ENCODE measurements around the gene DOCK2. TPM values are rescaled to one million over a fixed set of nuclear protein-coding genes. Genes with fewer than 3 reads are reported as not detected.

The DOCK2 gene
- total and polyA plus RNA-seq, 2 donors (not counting 1 experiment from before 2014, with no cell fraction given) = 112 to 330 TPM

DNA sequence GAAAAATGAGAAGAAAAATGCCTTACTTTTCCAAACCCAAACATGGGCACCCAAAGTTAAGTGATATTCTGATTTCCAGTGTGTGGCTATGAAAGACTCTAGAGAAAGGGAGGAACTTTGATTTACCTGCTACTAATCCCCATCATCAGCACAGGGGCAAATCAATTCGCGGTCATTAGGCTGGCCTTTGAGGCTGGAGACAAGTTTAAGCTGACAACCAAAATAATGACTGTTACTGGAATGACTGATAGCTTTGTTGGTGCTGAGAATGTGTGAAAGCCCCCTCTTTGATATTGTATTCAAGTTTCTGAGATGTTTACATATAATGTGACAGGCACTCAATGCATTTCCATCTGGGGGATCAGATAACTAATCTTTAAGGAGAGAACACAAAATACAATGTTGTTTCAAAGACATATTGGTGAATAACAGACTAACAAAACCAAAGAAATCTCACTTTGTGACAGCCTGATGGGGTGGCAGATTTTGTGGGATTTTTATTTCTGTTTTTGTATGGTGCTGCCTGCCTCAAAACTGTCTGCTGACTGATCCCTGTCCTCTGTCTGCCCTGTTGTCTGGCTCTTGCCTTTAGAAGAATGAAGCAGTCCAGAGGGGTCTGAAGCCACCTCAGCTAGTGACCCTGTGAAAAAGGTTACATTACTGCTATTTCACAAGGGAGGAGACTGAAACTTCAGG lies 355.9 kb downstream of the DOCK2 start:
- Mint-ChIP-seq H3K4me1 (peaks cover 3% of the 10 kb centered on the region), H3K4me3 (no peak overlapping the region), H3K9me3 (ENCODE audit: insufficient read depth) (no peaks in the 10 kb centered on the region), H3K27me3 (no peaks in the 10 kb centered on the region), H3K27ac (no peak overlapping the region)
- H3K27ac ChIP-seq (ENCODE audit: low read length in 2 of 2) = no peak overlapping the region
- H2AFZ ChIP-seq (ENCODE audit: insufficient read depth, low read depth, low read length, poor library complexity, severe bottlenecking) = no peak overlapping the region
- no peaks in the 10 kb centered on the region for H3K9me3 ChIP-seq (ENCODE audit: control extremely low read depth in 1 of 3, control insufficient read depth in 2 of 3, insufficient read depth in 1 of 3, low read length in 2 of 3)
- no peak overlapping the region for H3K4me3 ChIP-seq (ENCODE audit: control extremely low read depth in 1 of 5, extremely low read depth in 1 of 5, insufficient read depth in 1 of 5, low read depth in 2 of 5, low read length in 4 of 5)
- intact Hi-C loops (cut with micrococcal nuclease) = no loop called here
- TF ChIP-seq, protein P1, sequence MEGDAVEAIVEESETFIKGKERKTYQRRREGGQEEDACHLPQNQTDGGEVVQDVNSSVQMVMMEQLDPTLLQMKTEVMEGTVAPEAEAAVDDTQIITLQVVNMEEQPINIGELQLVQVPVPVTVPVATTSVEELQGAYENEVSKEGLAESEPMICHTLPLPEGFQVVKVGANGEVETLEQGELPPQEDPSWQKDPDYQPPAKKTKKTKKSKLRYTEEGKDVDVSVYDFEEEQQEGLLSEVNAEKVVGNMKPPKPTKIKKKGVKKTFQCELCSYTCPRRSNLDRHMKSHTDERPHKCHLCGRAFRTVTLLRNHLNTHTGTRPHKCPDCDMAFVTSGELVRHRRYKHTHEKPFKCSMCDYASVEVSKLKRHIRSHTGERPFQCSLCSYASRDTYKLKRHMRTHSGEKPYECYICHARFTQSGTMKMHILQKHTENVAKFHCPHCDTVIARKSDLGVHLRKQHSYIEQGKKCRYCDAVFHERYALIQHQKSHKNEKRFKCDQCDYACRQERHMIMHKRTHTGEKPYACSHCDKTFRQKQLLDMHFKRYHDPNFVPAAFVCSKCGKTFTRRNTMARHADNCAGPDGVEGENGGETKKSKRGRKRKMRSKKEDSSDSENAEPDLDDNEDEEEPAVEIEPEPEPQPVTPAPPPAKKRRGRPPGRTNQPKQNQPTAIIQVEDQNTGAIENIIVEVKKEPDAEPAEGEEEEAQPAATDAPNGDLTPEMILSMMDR (IDR thresholded peaks at IDR 0.05) = no peak
- no peak for TF ChIP-seq EZH2 (IDR thresholded peaks at IDR 0.05; ENCODE audit: borderline replicate concordance, insufficient read depth, low read depth, low read length, poor library complexity, severe bottlenecking)
- POLR2A ChIA-PET = no interaction called here
- CTCF ChIA-PET = no interaction called here
- H3K9ac ChIP-seq (ENCODE audit: low read length) = no peak overlapping the region
- no peaks in the 10 kb centered on the region for H3K27me3 ChIP-seq (replicated peaks in 1 of 4; ENCODE audit: control extremely low read depth in 1 of 4, control insufficient read depth in 3 of 4, insufficient read depth in 4 of 4, low read length in 3 of 4)
- WGBS (ENCODE audit: insufficient coverage) = no CpG with 5 or more reads among the region's 2 CpGs
- H3K79me2 ChIP-seq (ENCODE audit: control insufficient read depth, insufficient read depth, low read length) = no peaks in the 10 kb centered on the region
- DNase-seq (no peak), ATAC-seq (ENCODE audit: low read depth) (no peak)
- H4K20me1 ChIP-seq (ENCODE audit: control insufficient read depth, insufficient read depth, low read length, poor library complexity, severe bottlenecking) = no peaks in the 10 kb centered on the region
- H3K4me2 ChIP-seq (replicated peaks; ENCODE audit: low read depth, low read length, poor library complexity, severe bottlenecking) = no peak overlapping the region
- H3K4me1 ChIP-seq (ENCODE audit: control insufficient read depth in 2 of 2, insufficient read depth in 2 of 2, low read length in 2 of 2) = no peaks in the 10 kb centered on the region
- peaks cover 0 to 73% of the 10 kb centered on the region in 2 experiments for H3K36me3 ChIP-seq (replicated peaks in 1 of 2; ENCODE audit: control extremely low read depth in 1 of 2, control insufficient read depth in 1 of 2, extremely low read depth in 1 of 2, insufficient read depth in 2 of 2, low read length in 1 of 2)

DNA sequence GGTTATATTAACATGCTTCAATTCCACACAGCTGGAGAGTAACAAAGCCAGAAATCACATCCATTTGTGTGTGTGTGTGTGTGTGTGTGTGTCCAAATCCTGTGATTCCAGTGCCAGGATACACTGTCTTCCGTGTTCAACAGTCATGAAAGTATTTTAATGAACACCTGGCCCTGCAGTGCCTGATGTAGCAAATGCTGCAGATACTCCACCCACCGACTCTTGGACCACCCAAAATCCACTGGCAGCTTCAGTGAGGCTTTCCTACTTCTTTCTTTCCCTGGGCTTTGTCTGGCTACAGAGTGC lies 356.4 kb downstream of the DOCK2 start:
- Histone ChIP-seq H3K27ac (ENCODE audit: low read length in 2 of 2) (no peak overlapping the region), H3K36me3 (replicated peaks in 1 of 2; ENCODE audit: control extremely low read depth in 1 of 2, control insufficient read depth in 1 of 2, extremely low read depth in 1 of 2, insufficient read depth in 2 of 2, low read length in 1 of 2) (peaks cover 0 to 78% of the 10 kb centered on the region in 2 experiments), H3K9me3 (ENCODE audit: control extremely low read depth in 1 of 3, control insufficient read depth in 2 of 3, insufficient read depth in 1 of 3, low read length in 2 of 3) (no peaks in the 10 kb centered on the region), H3K4me3 (ENCODE audit: control extremely low read depth in 1 of 5, extremely low read depth in 1 of 5, insufficient read depth in 1 of 5, low read depth in 2 of 5, low read length in 4 of 5) (no peak overlapping the region), H3K27me3 (replicated peaks in 1 of 4; ENCODE audit: control extremely low read depth in 1 of 4, control insufficient read depth in 3 of 4, insufficient read depth in 4 of 4, low read length in 3 of 4) (no peaks in the 10 kb centered on the region), H3K4me1 (ENCODE audit: control insufficient read depth in 2 of 2, insufficient read depth in 2 of 2, low read length in 2 of 2) (no peaks in the 10 kb centered on the region), H3K9ac (ENCODE audit: low read length) (no peak overlapping the region), H2AFZ (ENCODE audit: insufficient read depth, low read depth, low read length, poor library complexity, severe bottlenecking) (no peak overlapping the region), H3K79me2 (ENCODE audit: control insufficient read depth, insufficient read depth, low read length) (no peaks in the 10 kb centered on the region), H3K4me2 (replicated peaks; ENCODE audit: low read depth, low read length, poor library complexity, severe bottlenecking) (no peak overlapping the region), H4K20me1 (ENCODE audit: control insufficient read depth, insufficient read depth, low read length, poor library complexity, severe bottlenecking) (no peaks in the 10 kb centered on the region)
- H3K4me1 Mint-ChIP-seq = peaks cover 4% of the 10 kb centered on the region
- TF ChIP-seq, protein P1 (IDR thresholded peaks at IDR 0.05) = no peak
- no peak for TF ChIP-seq EZH2 (IDR thresholded peaks at IDR 0.05; ENCODE audit: borderline replicate concordance, insufficient read depth, low read depth, low read length, poor library complexity, severe bottlenecking)
- no peak overlapping the region for H3K27ac Mint-ChIP-seq
- intact Hi-C loops (cut with micrococcal nuclease) = no loop called here
- no peak overlapping the region for H3K4me3 Mint-ChIP-seq
- POLR2A ChIA-PET = no interaction called here
- DNase-seq (no peak), ATAC-seq (ENCODE audit: low read depth) (no peak)
- no peaks in the 10 kb centered on the region for H3K9me3 Mint-ChIP-seq (ENCODE audit: insufficient read depth)
- CTCF ChIA-PET = no interaction called here
- no peaks in the 10 kb centered on the region for H3K27me3 Mint-ChIP-seq
- 100% methylated on average over 2 of the region's 2 CpGs for WGBS (ENCODE audit: insufficient coverage)
